H1 (cell line): Measurements from ENCODE around the gene SPINK14.

Experiments used
- CTCF ChIP-seq, 3 experiments: IDR thresholded peaks; 1 replicate in 2 of 3; 2 replicates in 1 of 3; pipeline versions ENCODE4 v1.5.1 to v1.6.1; 2011; ENCODE audit warnings: low read length in 3 of 3, mild to moderate bottlenecking in 3 of 3, inconsistent platforms in 2 of 3, low read depth in 1 of 3, moderate library complexity in 1 of 3; ENCODE audit not compliant: insufficient read depth in 1 of 3; ENCODE audit errors: control extremely low read depth in 1 of 3
- POLR2A ChIP-seq, 2 experiments: IDR thresholded peaks; 1 replicate in 1 of 2; 2 replicates in 1 of 2; pipeline ENCODE4 v1.6.1; 2011; ENCODE audit warnings: low read depth in 2 of 2, low read length in 2 of 2, mild to moderate bottlenecking in 2 of 2; ENCODE audit errors: control extremely low read depth in 1 of 2
- SIN3A ChIP-seq, 2 experiments: IDR thresholded peaks in 1 of 2; conservative IDR thresholded peaks in 1 of 2; 2 replicates each; pipeline ENCODE4 v1.6.1; 2011 to 2012; ENCODE audit warnings: low read length in 2 of 2, improper control_type of control experiment in 1 of 2, low read depth in 1 of 2, mild to moderate bottlenecking in 1 of 2

GRCh38 chr5:148141645-148142044 is 26.7 kb upstream of the SPINK14 start:
- TF ChIP-seq CTCF (IDR thresholded peaks at IDR 0.05; ENCODE audit: control extremely low read depth in 1 of 3, insufficient read depth in 1 of 3, low read depth in 1 of 3, low read length in 3 of 3): no peak
- no peak for TF ChIP-seq SIN3A (conservative IDR thresholded peaks at IDR 0.05 in 1 of 2, IDR thresholded peaks at IDR 0.05 in 1 of 2; ENCODE audit: low read depth in 1 of 2, low read length in 2 of 2)
- no peak for TF ChIP-seq POLR2A (IDR thresholded peaks at IDR 0.05; ENCODE audit: control extremely low read depth in 1 of 2, low read depth in 2 of 2, low read length in 2 of 2)
